Upper lobe of left lung (tissue), 6 donors: ENCODE results near the gene GRK5. TPM values are rescaled to one million over a fixed set of nuclear protein-coding genes. Genes with fewer than 3 reads are reported as not detected.
A peak's percentile ranks its signal among the peaks of the same experiment; 100 is the strongest.

Experiments
- ATAC-seq, 2 donors: fragments of 200-7000 bp; cut with Tn5 transposase; one replicate each; pipeline ENCODE4 v1.9.1; 2022; ENCODE audit warnings: mild to moderate bottlenecking in 2 of 2, moderate library complexity in 2 of 2; ENCODE audit not compliant: low FRiP score in 2 of 2
- DNase-seq, 2 donors: peaks; one replicate each; pipeline ENCODE4 v3.0.0-alpha.2; 2019 to 2020
- H3K27ac ChIP-seq, 4 donors: fragments of 200-600 bp; sonication (generic); one replicate each; pipeline ENCODE4 v1.5.1; 2016 to 2019
- H3K27me3 ChIP-seq, 4 donors: fragments of 200-600 bp; sonication (generic); one replicate each; pipeline ENCODE4 v1.5.1; 2017 to 2019
- H3K36me3 ChIP-seq, 4 donors: fragments of 200-600 bp; sonication (generic); one replicate each; pipeline ENCODE4 v1.5.1; 2016 to 2019
- H3K4me1 ChIP-seq, 4 donors: fragments of 200-600 bp; sonication (generic); one replicate each; pipeline ENCODE4 v1.5.1; 2018 to 2019
- H3K4me3 ChIP-seq, 4 donors: fragments of 200-600 bp; sonication (generic); one replicate each; pipeline ENCODE4 v1.5.1; 2017 to 2019; ENCODE audit warnings: mild to moderate bottlenecking in 2 of 4, moderate library complexity in 1 of 4
- H3K9me3 ChIP-seq, 4 donors: fragments of 200-600 bp; sonication (generic); one replicate each; pipeline ENCODE4 v1.5.1; 2018 to 2019
- CTCF ChIP-seq, 6 experiments: fragments of 450-650 bp in 4 of 6; fragments of 200-600 bp in 2 of 6; sonication (generic) in 2 of 6; IDR thresholded peaks; one replicate each; pipeline ENCODE4 v1.5.1; 2016 to 2019; ENCODE audit warnings: antibody characterized with exemption in 6 of 6
- EP300 ChIP-seq, 4 donors: sonication (generic); formaldehyde crosslinking; IDR thresholded peaks; one replicate each; pipeline ENCODE4 v1.5.1; 2017; ENCODE audit warnings: antibody characterized with exemption in 4 of 4, control low read depth in 2 of 4
- POLR2A ChIP-seq, 4 donors: fragments of 450-650 bp; IDR thresholded peaks; one replicate each; pipeline ENCODE4 v1.5.1; 2016 to 2017; ENCODE audit warnings: antibody characterized with exemption in 4 of 4, mild to moderate bottlenecking in 2 of 4
- POLR2AphosphoS5 ChIP-seq, 2 donors: sonication (generic); formaldehyde crosslinking; IDR thresholded peaks; one replicate each; pipeline ENCODE4 v1.5.1; 2017; ENCODE audit warnings: antibody characterized with exemption in 2 of 2
- WGBS, 2 donors: methylation state at CpG; one replicate each; pipeline ENCODE4 v1.1.5; 2017 to 2018; 5-methylcytosine and 5-hydroxymethylcytosine counted together
- total RNA-seq, 6 donors: library from RNA; depleted of rRNA in 4 of 6; stranded (reverse); fragments of >200 nt in 4 of 6; gene quantifications; one replicate each; pipeline versions ENCODE4 v1.1.0 to v1.2.1, GENCODE V29; 2016 to 2021
- donor health status: DM: no; HTN: no; CAD: no; lungs with moderate emphysema.
- donor health status: DM: no; HTN: yes; CAD: no; lungs with severe emphysema.

GRK5 gene
- total RNA-seq, 6 donors from 2014 or later, result 38.6 to 80.9 (median 61.1) TPM

DNA sequence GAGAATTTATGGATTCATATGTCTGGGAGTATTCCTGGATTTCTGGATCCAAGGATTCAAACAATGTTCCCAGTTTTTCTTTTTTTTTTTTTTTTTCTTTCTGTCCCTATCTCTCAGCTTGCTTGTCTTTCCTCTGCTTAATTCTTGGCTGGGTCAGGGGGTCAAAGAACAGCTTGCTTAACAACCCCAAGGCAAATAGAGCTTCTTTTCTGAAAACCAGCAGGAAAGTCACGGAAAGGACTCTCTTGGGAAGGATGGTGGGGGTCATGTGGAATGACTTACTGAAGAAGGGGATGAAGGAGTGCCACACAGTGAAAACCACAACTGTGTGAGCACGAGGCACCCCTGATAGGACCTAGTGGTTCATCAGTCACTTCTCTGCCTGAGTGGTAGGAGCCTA lies 36.1 kb downstream of the GRK5 start:
- H3K36me3 ChIP-seq, result no peaks in the 10 kb centered on the region
- H3K9me3 ChIP-seq, result no peaks in the 10 kb centered on the region
- DNase-seq (no peak), ATAC-seq (no peak)
- H3K4me1 ChIP-seq, result peaks cover 28 to 55% (median 41%) of the 10 kb centered on the region in 4 donors
- peak overlapping the region in 3 of 4 donors; percentile 4 to 74 (median 56) for H3K27ac ChIP-seq
- no peak overlapping the region for H3K4me3 ChIP-seq
- TF ChIP-seq CTCF (IDR thresholded peaks at IDR 0.05), result no peak
- TF ChIP-seq POLR2A (IDR thresholded peaks at IDR 0.05), result no peak
- no peak for TF ChIP-seq EP300 (IDR thresholded peaks at IDR 0.05)
- TF ChIP-seq POLR2AphosphoS5 (IDR thresholded peaks at IDR 0.05), result no peak
- WGBS, 2 donors, result 81 to 88% methylated on average over 2 of the region's 2 CpGs
- H3K27me3 ChIP-seq, result no peaks in the 10 kb centered on the region

DNA sequence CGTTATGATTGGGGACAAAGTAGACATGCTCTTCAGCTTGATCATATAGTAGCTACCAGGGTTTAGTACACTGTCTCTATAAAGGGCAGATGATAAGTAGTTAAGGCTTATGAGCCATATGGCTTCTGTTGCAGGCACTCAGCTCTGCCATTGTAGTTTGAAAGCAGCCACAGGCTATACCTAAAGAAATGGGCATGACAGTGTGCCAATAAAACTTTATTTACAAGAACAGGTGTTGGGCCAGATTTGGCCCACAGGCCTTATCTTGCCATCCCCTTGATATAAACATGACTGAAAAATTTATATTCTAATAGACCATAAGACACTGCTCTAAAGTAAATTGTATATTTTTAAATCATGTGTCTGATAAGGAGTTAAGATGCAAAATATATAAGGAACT lies 36.6 kb downstream of the GRK5 start:
- Histone ChIP-seq H3K27ac (peak overlapping the region in 3 of 4 donors; percentile 4 to 74 (median 56)), H3K9me3 (no peaks in the 10 kb centered on the region), H3K36me3 (no peaks in the 10 kb centered on the region), H3K4me3 (no peak overlapping the region), H3K27me3 (no peaks in the 10 kb centered on the region), H3K4me1 (peaks cover 23 to 55% (median 38%) of the 10 kb centered on the region in 4 donors)
- no peak for ATAC-seq
- 86 to 88% methylated on average over 1 of the region's 1 CpG for WGBS, 2 donors
- no peak for DNase-seq
- TF ChIP-seq CTCF (IDR thresholded peaks at IDR 0.05) (no peak), POLR2AphosphoS5 (IDR thresholded peaks at IDR 0.05) (no peak), EP300 (IDR thresholded peaks at IDR 0.05) (no peak)

- ATAC-seq (no peak), DNase-seq (no peak)
- H3K4me1 ChIP-seq, result peaks cover 19 to 63% (median 40%) of the 10 kb centered on the region in 4 donors
- 91 to 95% methylated on average over 5 of the region's 5 CpGs for WGBS, 2 donors
- H3K36me3 ChIP-seq, result no peaks in the 10 kb centered on the region
- H3K4me3 ChIP-seq, result no peak overlapping the region
- no peaks in the 10 kb centered on the region for H3K9me3 ChIP-seq
- TF ChIP-seq EP300 (IDR thresholded peaks at IDR 0.05) (no peak), POLR2AphosphoS5 (IDR thresholded peaks at IDR 0.05) (no peak), POLR2A (IDR thresholded peaks at IDR 0.05) (no peak), CTCF (IDR thresholded peaks at IDR 0.05) (no peak)
- H3K27me3 ChIP-seq, result no peaks in the 10 kb centered on the region
- H3K27ac ChIP-seq, result no peak overlapping the region
Observed at GRCh38 chr10:119245272-119245671, 37.9 kb downstream of the GRK5 start.

DNA sequence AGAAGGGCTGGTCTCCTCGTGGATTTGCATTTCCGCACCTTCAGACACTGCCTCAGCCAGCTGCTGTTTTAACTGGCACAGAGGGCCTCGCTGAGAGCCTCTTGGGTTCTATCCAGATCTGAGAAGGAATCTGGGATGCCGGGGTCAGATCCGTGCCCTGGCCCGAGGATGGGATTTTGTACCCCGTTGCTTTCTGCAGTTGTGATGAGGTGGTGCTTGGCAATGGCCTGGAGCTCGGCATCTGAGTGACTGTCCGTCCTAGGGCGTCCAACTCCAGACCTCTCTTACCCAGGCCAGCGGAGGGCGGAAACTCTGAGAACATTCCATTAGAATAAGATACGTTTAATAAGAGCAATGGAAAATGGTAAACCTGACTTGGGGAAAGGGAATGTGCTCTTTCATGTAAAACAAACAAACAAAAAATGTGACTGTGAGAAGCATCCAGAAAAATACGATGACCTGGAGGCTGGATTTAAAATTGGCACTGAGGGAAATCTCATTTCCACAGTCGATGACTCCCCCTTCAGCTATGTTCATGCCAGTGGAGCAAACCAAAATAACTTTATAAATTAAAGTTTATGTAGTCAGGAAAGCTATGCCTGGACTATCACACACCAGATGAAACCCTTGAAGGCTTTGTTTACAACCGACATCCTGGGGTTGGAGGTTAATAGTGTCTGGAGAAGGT lies 39.6 kb downstream of the GRK5 start:
- no peak for DNase-seq
- Histone ChIP-seq H3K9me3 (no peaks in the 10 kb centered on the region), H3K36me3 (no peaks in the 10 kb centered on the region), H3K4me3 (no peak overlapping the region), H3K27ac (peak overlapping the region; percentile 71 to 89 (median 82)), H3K27me3 (no peaks in the 10 kb centered on the region), H3K4me1 (peaks cover 33 to 75% (median 51%) of the 10 kb centered on the region in 4 donors)
- WGBS, 2 donors, result 43 to 47% methylated on average over 13 to 16 of the region's 16 CpGs
- ATAC-seq, result peak; percentile 85 to 87
- TF ChIP-seq POLR2A (IDR thresholded peaks at IDR 0.05), result no peak
- peak in 1 of 2 donors; percentile 52 for TF ChIP-seq POLR2AphosphoS5 (IDR thresholded peaks at IDR 0.05)
- TF ChIP-seq EP300 (IDR thresholded peaks at IDR 0.05), result peak in 1 of 4 donors; percentile 40
- TF ChIP-seq CTCF (IDR thresholded peaks at IDR 0.05), result peak in 3 of 6 experiments; percentile 4 to 24 (median 20)

DNA sequence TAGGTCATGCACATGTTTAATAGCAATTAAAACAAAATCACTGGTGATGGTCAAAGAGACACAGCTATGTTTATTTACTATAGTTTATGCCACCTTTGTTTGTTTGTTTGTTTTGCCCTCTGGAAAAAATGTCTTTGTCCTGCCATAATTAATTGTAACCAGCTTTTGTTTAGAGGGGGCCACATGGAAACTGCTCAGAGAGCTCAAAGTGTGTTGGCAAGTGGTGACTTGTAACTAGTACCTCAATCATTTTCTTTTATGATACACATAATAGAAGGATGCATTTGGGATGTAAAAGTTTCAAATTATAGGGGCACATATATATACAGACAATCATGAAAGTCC lies 40.2 kb downstream of the GRK5 start:
- peak overlapping the region; percentile 71 to 89 (median 82) for H3K27ac ChIP-seq
- ATAC-seq, result no peak

More for the DNA sequence above, 40.2 kb downstream of the GRK5 start:
- Histone ChIP-seq H3K36me3 (no peaks in the 10 kb centered on the region), H3K4me1 (peaks cover 38 to 76% (median 54%) of the 10 kb centered on the region in 4 donors), H3K9me3 (no peaks in the 10 kb centered on the region), H3K27me3 (no peaks in the 10 kb centered on the region), H3K4me3 (no peak overlapping the region)
- no peak for TF ChIP-seq CTCF (IDR thresholded peaks at IDR 0.05)
- DNase-seq, result no peak
